GM12891 (cell line): Measurements from ENCODE around the gene DNAH8.

Experiments used
- PAX5 ChIP-seq: IDR thresholded peaks from 2 replicates; pipeline ENCODE4 v1.6.1; 2011; ENCODE audit warnings: low read length, moderate library complexity, mild to moderate bottlenecking; ENCODE audit not compliant: insufficient read depth, severe bottlenecking
- POLR2A ChIP-seq: IDR thresholded peaks from 2 replicates; pipeline ENCODE4 v1.6.1; 2011; ENCODE audit warnings: low read depth, low read length, control low read depth
- POLR2AphosphoS5 ChIP-seq: IDR thresholded peaks from 2 replicates; pipeline ENCODE4 v1.6.1; 2011; ENCODE audit warnings: low read depth, low read length, control low read depth
- POU2F2 ChIP-seq: IDR thresholded peaks from 2 replicates; pipeline ENCODE4 v1.6.1; 2011; ENCODE audit warnings: low read depth, mild to moderate bottlenecking, control low read depth, low read length, moderate library complexity

DNA sequence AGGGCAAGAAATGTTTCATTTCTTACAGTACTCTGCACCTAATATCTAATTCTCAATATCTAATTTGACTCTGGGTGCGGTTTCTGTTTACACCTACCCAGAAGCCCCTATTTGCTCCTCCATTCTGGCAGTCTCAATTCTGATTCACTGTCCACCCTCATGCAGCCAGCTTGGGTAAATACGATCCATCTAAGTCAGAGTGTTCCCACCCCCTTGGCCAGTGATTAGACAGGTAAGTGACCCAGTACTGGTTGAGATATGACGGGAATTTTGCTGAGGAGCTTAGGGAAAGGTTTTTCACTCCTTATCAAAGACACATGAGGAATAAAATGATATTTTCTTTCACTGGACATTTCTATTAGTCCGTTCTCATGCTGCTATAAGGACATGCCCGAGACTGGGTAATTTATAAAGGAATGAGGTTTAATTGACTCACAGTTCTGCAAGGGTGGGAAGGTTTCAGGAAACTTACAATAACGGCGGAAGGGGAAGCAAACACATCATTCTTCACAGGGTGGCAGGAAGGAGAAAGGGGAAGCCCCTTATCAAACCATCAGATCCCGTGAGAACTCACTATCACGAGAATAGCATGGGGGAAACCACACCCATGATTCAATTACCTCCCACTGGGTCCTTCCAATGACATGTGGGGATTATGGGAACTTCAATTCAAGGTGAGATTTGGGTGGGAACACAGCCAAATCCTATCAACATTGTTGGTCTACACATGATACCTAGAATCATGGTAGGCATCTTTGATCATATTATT lies 41.5 kb upstream of the DNAH8 start:
- TF ChIP-seq POLR2AphosphoS5: no peak
- no peak for TF ChIP-seq POLR2A
- no peak for TF ChIP-seq POU2F2
- no peak for TF ChIP-seq PAX5
